HG03159 (cell line): ENCODE results near the gene SSPN.

Experiments
- ATAC-seq: cut with Tn5 transposase; IDR thresholded peaks from one replicate; pipeline ENCODE4 v1.9.1; 2021; ENCODE audit warnings: mild to moderate bottlenecking, moderate library complexity; ENCODE audit not compliant: unreplicated experiment

Gene SSPN

DNA sequence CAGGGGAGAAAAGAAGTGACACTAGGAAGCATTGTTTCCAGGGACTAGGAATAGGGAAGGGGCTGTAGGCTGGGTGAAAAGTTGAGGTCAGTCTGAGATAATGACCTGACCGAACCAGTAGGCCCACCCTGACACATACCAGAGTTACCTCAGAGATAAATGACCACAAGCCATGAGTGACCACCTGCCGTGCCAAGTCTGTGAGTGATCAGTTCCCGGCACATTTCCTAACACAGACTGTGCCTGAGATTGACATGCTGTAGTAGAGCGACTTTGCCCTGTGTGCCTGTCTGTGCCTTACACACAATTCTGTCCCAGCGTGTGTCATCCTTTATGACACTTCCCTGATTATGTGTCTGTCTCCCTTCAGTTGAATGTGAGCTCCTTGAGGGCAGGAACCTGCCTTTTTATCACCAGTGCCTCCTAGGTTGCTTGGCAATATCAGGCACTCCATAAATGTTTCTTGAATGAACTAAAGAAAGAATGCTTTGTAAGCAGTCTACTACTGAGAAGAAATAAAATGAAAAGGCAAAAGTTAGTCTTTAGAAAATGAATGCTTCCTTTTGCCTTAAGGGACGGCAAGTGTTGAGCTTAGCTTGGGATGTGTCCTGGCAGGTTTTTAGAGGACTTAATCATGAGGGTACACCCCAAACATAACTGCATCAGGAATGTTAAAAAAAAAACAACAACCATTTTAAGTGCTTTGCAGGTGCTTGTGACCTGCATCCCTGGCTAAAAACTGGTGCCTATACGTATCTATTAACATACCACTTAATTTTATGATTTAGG is 9.6 kb upstream of the SSPN start:
- no peak for ATAC-seq

DNA sequence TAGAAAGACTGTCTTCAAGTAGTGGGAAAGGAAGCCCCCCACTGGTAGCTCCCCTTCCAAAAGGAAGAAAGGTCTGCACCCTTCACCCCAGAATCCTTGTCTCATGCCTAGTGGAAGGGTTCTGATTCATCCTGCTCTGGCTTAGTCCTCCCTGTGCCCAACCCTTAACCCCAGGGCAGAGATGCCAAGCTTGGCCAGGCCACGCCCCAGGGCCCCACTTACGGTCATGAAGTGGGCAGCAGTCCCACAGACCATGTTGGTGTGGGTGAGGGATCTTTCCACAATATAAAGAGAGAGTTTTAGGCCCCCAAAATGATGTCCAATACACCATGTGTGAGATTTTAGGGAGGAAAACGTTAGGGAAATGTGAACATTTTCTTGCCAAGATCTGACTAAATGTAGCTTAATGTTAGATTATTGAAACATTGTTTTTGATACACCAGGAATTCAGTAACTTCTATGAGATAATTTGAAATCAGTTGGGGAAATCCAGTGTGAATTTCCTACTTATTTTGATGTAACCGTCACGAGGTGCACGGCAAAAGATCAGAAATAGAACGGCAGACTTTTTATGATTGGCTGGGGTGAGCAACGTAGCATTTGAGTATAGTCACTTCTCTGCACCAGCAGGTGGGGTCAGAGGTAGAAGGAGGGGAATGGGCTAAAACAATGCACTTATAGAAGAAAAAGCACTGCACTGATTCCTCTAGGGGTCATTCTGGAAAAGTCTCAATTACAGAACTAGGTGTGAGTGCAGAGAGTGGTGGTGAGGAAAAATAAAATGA is 8.2 kb upstream of the SSPN start:
- ATAC-seq: no peak

DNA sequence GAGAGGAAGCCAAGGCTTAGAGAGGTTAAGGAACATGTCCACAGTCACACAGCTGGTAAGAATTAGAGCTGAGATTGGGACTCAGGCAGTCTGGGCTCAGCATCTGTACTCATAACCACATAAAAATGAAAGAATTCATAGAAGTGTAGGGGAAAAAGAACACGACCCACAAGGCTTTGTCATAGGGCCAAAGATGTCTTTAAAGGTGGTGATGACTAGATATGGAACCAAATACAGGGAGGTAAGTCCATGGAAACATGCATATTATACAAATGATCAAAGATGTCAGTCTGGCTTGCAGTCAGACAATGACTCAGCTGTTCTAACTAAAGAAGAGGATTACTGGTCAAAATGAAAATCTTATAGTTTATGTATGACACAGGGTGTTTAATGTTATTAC is 7.2 kb upstream of the SSPN start:
- ATAC-seq: no peak

DNA sequence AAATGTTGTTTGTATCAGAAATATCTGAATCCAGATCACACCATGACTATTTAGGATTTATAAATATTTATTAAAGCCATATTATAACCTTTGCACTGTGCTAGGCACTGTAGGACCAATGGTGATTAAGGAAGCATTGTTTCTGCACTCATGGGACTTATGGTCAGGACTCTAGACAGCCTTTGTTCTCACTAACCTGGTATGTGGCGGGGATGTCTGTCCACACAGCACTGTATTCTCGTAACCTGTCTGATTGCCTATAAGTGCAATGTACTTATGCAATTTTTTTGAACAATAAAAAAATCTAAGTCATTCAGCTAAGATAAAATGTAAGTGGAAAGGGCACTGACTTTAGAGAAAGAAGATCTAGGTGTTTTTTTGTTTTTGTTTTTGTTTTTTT is 6.7 kb upstream of the SSPN start:
- ATAC-seq: no peak

DNA sequence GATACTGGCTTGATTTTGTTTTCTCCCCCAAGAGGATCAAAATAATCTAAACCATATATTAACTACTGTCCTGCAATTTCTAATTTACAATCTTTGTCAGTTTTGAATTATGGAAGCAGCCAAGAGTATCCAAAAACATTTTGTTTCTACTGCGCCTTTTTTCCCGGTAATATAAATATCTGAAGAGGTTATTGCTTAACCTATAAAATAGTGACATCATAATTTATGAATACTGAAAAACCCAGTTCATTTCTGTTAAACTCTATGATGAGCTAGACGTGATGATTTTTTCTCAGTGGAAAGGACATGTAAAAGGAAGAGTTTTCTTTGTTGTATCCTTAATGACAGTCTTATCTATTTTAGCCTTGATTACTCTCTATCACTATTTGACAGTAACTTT is 3.2 kb upstream of the SSPN start:
- no peak for ATAC-seq

DNA sequence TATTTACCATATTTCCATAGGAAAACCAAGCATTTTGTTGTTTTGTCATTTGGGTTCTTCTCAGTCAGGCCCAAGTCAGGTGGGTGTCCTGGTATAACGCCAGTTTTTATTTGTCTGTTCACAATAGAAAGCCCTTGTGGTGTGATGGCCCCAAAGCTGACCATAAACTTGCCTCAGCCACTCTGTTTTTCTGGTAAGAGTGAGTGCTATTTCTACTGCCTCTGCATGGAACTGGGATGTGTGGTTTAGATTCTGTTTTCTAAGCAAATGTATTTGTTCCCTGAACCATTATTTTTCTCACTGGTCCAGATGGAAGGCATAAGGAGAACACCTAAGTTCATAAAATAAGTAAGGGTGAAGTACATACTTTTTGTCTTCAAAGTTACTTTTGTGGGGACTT is 1.8 kb upstream of the SSPN start:
- no peak for ATAC-seq

DNA sequence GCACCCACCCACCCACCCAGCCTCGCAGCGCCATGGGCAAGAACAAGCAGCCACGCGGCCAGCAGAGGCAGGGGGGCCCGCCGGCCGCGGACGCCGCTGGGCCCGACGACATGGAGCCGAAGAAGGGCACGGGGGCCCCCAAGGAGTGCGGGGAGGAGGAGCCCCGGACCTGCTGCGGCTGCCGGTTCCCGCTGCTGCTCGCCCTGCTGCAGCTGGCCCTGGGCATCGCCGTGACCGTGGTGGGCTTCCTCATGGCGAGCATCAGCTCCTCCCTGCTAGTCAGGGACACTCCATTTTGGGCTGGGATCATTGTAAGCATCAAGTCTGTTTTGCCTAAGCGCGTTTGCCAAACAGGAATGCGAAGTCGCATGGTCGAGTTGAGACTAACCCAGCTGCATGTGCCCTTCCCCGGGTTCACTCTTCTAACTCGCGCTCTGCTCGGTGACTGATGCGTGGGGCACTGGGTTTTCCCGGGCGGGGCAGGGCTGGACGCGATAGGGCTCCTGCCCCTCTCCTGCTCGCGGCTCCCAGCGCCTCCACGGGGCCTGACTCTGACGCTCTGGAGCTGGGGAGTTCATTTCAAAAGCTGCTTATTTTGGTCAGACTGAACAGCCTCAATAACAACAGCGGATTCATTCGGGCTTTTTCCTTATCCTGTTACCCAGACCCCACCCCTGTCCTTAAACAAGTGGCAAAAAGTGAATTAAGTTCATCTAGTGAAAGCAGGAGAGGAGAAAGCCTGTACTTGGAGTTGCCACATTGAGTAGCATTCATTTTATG is 458 bp downstream of the SSPN start:
- peak; percentile 53 for ATAC-seq

DNA sequence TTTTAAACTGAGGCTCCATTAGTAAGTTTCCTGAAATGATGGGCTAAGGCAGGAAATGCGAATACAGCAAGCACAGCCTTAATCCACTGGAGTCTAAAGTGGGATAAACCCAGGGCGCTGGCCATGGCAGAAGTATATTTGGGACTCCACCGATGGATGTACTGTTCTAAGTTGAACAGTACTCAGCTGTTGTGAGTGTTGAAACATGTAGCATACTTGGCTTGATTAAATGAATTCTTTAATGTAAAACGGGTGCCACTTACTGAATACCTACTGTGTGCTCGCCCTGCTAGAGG is 996 bp downstream of the SSPN start:
- no peak for ATAC-seq

DNA sequence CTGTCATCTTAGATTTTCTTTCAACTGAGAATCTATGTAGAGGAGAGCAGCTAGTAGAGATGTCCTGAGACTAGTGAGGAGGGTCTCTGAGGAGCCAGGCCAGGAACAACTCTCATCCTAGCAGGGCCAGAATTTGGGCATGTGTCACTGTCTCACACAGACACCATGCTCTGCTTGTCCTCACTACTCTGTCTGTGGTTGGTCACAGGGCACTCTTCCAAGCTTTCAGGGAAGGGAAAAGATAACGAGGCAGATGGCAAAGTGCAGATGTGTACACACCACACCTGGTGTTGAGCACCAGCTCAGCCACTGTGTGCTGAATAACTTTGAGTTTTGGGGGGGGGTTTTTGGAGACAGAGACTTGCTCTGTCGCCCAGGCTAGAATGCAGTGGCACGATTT is 2.5 kb downstream of the SSPN start:
- no peak for ATAC-seq

DNA sequence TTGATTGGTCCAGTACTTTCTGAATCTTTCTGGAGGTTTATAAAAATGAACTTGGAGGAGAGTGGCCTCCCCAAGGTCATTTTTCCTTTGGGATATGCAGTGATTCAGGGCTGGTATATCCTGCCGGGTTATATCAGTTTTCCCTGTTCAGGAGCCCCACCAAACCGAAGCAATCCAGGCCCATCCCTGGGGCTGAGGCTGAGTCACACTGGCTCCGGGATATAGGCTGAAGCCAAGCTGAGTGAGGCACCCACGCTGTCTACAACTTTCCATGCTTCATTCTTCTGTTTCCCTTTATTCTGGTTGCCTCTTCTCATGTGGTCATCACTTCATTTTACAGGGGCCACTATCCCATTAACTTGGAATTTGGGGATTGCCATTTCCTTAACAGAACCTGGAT is 3.4 kb downstream of the SSPN start:
- ATAC-seq: no peak

DNA sequence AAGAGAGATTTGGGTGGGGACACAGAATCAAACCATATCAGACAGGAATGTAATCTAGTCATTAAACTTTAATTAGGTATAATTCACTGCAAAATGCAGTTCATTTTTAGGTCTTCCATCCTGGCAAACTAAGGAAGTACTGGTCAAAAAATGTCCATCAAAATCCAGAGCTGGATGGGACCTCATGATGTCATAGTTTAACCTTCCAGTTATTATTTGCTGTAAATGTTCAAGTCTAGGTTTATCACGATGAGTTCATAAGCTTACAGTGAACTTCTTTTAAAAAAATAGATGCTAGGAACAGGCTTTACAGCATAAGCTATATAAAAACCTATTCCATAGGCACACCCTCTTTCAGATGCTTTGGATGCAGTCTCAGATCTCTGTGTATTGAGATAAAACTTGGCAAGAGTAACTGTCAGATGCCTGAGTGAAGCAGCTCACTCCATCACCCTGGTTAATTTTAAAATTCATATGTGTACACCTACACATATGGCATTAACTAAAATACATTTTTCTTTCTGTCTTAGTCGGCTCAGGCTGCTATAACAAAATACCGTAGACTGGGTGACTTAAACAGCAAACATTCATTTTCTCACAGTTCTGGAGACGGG is 7.9 kb downstream of the SSPN start:
- ATAC-seq: no peak

DNA sequence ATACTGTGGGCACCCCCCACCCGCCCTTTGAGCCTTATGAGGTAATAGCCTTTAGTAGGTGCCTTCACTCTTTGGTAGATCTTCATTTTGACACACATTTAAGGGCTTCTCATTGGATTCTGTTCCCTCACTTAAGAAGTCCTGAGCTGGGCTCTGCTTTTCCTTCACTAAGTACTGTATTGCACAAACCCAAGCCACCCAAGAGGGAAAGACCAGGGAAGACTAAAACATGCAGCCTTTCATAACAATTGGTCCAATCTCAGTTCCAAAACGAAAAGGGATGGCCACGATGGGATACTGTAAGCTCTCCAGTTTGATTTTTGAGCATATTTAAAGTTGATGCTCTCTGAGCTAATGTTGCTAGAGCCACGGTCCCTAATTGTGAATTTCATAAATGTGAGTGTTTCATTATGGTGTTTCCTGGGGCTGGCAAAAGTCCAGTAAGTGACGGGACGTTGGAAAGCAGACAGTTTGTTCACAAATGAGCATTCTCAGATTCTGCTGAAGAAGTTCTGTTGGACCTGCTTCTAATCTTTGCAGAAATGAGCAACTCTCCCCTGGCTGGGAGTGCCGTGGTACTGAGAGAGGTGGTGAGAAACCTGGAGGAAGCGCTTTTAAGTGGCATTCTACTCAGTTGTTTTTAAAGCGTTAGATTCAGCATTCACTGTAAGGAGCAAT is 9.4 kb downstream of the SSPN start:
- no peak for ATAC-seq

DNA sequence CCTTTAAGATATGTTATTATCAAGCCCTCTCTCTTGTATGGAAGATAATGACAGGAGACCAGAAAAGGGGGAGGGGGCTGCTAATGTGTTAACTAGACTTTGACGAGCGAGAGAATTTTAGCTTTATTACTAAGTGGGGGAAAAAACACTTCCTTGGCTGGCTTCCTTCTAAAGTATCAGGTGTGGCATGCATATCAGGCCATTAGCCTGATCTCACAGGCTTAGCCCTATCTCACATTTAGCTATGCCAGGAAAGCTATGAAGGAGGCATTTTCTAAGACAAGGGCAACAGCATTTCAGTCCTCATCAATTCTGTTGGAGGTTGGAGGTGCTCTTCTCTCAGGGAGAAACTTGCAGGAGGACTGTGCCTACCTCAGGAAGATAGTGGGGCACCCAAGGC is 9.9 kb downstream of the SSPN start:
- no peak for ATAC-seq

DNA sequence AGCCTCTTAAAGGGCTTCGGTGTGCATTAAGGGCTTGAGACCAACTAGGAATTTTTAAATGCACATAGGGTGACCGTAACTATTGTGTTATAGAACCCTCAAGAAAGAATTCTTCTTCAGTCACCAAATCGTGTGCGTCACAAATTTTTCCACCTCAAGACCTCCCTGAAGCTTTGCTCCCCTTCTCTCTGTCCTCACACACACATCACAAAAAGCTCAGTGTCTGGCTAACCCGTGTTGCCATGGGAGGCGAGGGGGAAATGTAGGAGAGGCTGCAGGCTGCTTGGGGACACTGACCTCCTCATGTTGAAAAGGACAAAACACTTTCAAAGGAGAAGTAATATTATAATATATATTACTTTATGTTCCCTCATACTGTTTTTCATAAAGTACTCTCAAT is 10.6 kb downstream of the SSPN start:
- no peak for ATAC-seq

DNA sequence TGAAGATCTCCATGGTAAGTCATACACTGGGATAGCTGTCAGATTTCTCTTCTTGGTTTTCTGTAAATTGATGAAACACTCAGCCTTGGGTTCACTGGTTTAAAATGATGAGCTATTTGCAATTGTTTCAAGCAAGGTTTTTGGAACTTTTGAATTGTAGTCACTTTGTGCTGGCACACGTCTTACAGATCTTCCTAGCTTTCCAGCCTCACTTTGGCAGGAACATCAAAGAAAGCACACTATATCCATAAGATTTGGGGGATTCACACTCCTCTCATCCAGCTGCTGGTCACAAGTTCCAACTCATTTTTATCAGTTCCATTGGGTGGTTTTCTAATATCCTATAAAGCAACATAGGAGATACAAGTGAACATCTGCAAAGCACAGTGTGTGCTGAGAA is 16.0 kb downstream of the SSPN start:
- ATAC-seq: no peak

DNA sequence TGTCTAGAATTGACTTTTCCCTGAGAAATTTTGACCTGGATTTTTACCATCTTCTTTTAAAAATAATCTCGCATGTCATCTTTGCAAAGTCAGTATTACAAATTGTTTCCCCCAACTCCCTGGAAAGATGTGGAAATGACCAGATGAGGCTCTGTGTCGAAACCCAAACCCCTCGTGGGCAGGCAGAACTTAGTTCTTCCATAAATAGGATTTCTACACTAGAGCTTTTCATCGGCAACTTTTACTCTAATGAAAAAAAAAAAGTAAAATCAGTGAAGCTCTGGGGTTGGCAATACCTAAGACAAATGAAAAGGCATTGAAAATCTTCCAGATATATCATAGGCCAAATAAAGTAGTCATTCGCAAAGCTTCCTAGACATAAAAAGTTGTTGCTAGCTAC is 17.0 kb downstream of the SSPN start:
- ATAC-seq: no peak

DNA sequence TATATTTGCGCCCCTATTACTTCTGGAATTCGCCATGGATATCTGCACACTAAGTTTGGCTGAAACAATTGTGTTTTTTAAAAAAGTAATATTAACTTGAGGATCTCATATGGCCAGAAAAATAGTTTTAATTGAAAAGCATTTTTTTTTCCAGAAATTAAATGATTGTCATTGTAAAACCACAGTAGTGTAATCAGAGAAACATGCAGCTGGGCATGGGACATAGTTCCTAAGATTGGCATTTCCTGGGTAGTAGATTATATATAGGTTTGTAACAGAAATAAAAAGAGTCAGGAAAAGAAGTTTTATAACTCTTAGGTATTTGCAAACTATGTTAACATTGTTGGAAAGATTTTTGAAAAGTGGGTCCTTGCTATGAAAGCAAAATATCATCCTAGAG is 17.6 kb downstream of the SSPN start:
- ATAC-seq: no peak

DNA sequence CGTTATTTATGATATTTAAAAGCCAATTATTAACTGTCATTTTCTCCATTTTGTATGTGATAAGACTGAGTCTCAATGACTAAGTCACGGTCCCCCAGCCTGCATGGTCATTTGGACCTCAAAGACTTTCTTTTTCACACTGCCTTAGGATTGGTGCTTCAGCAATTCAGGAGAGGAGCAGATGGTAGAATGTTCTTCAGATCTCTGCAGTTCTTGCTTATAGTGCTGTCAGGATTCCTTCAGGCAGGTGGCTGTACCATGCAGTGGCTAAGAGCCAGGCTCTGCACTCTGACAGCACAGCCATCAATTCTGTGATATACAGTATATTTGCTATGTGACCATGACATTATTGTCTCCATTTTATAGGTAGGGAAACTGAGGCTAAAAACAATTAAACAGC is 18.7 kb downstream of the SSPN start:
- ATAC-seq: no peak

DNA sequence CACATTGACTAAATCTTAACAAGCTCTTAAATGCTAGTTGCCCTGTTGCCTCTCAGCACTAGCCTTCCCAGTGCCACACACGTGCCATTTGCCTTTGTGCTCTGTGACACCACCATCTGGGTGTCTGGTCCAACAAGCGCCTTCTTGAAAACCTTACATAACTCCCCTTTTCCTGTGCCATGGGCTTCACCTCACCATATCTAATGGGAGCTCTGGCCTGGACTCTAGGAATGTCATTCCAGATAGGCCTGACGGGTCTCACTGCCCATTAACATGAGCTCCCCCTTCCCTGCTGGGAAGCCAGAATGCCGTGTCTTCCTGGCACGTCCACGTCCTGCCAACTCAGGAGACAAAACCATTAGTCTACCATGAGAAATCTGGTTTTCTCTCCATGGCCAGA is 24.4 kb downstream of the SSPN start:
- no peak for ATAC-seq

DNA sequence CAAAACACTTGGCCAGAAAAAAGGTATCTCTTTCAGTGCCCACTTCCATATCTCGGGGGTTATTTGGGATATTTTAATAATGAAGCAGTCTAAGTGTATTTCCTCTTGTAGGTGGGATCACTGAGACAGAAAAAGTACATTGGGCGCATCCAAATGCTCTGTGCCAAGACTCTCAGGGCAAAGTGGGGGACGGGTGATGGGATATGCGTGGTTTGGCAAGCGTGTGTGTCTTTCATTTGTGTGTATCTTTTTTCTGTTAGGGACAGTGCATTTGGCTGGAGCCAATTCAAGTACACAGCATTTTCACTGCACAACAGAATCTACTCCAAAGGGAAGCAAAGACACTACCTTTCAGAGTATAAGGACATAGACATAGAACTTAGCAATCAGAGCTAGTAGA is 29.3 kb downstream of the SSPN start:
- ATAC-seq: no peak

DNA sequence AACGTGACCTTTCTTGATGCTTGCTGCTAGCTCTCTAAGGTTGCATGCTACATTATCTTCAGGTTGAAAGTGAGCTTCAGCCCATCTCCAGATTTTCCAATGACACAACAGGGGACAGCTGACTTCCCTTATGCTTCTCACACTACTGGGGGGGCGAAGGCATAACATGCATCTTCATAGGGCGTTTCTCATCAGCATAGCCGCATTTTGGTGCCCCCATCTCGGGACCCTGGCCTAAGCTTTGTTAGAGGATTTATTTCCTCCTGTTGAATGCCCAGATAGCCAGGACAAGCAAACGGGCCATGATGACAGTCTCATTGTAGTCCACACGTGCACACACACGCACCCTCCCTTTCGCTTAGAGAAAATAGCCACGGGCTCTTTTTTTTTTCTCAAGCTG is 30.7 kb downstream of the SSPN start:
- ATAC-seq: no peak
